HG03457 (cell line): Measurements from ENCODE around the gene EPHA10.

Experiments
- ATAC-seq: cut with Tn5 transposase; IDR thresholded peaks from one replicate; pipeline ENCODE4 v1.9.1; 2021; ENCODE audit warnings: moderate number of reproducible peaks; ENCODE audit not compliant: unreplicated experiment

Gene EPHA10

GRCh38 chr1:37764888-37765441 is at the start of gene EPHA10:
Gene EPHA10, minus strand, starts transcription at chr1:37765120. Its CDS starts 54 bp downstream, at chr1:37765066.
- ATAC-seq = no peak

DNA sequence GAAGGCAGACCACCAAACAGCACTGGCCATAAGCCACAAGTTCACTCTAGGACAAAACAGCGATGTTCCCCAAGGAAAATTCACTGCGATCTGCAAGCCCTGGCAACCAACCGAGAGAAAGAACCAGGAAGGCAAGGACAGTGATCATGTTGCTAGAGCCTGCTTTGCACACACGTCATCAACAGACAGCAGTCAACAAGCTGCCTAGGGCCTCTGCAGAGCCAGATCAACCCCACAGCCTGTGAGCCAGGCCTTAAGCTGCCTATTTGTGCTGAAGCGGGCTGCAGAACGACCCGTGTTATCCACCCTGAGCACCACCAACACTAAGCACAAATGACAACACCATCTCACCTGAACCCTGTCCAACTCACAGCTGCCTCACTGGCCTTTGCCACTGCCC is 49.3 kb upstream of the EPHA10 start:
- no peak for ATAC-seq

GRCh38 chr1:37813529-37814145 is 48.7 kb upstream of the EPHA10 start:
- no peak for ATAC-seq

GRCh38 chr1:37811027-37811655 is 46.2 kb upstream of the EPHA10 start:
- no peak for ATAC-seq

- ATAC-seq = no peak
Observed at GRCh38 chr1:37809942-37810341, 45.0 kb upstream of the EPHA10 start.

- peak; percentile 27 for ATAC-seq
Observed at GRCh38 chr1:37808369-37809319, 43.7 kb upstream of the EPHA10 start.

DNA sequence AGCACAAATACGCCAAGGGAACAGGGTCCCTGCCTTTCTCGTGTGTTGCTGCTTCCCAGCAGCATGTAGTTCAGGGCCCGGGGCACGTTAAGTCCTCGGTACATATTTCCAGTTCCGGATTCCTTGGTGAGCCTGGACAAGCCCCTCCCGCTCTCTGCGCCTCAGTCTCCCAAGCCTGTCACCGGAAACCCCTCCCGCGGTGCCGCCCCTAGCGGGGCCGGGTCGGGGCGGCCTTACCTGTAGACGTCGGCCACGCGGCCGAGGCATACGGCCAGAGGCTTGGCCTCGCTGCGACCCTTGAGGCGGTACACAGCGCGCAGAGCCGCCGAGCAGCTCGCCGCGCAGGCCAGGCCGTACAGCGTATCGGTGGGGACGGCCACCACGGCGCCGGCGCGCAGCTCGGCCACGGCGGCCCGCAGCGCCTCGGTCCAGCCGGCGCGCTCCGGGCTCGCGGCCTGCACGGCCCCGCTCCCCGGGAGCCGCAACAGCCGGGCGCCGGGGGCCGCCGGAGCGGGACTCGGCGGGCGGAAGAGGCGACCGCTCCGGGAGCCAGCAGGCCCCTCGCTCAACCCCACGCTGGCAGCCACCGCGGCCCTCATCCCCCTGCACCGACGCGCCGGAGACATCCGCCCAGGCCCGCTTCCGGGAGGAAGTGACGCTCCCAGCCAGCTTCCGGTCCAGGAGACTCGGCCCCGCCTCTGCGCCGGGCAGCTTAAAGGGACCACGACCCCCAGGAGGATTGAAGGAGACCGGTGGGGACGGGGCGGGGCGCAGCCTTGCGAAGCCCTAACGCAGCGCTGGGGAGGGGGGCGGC is 42.8 kb upstream of the EPHA10 start, which contains the start of the genes C1orf122 and YRDC:
Gene C1orf122, plus strand, starts transcription at position 236 of the 814 bp plus-strand sequence. CDS start 615 bp downstream, outside the sequence.
Gene YRDC, minus strand, starts transcription at position 654 of the 814 bp plus-strand sequence. Its CDS starts 28 bp downstream, at position 626.
- ATAC-seq = peak; percentile 69

DNA sequence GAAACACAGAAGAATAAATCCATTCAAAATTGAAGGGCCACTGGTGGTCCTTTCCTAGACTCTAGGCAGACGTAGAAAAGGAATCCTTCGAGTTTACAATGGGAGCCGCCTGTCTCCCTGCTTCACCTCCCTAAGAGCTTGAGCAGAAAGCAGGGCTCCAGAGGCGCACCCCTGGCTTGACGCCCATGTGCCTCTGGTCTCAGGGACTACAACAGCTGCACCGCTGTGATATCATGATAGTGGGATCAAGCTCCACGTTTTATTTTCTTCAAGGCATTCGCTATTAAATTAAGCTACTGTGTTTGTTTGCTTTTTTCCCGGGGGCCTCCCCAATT is 42.3 kb upstream of the EPHA10 start:
- no peak for ATAC-seq

DNA sequence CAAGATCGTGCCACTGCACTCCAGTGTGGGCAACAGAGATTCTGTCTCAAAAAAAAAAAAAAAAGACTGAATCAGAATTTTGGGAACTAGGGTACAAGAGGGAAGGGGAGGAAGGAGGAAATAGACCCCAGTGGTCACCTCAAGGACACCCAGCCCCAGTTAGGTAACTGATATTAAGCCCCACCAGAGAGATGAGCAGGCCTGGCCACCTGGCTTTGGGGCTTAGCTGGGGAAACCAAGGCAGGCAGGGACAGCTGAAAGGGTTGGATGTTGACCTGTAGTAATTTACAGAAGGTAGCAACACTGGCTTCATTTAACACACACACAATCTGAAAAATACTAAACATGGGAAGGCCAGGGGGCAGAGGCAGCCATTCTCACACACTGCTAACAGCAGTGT is 37.5 kb upstream of the EPHA10 start:
- no peak for ATAC-seq

DNA sequence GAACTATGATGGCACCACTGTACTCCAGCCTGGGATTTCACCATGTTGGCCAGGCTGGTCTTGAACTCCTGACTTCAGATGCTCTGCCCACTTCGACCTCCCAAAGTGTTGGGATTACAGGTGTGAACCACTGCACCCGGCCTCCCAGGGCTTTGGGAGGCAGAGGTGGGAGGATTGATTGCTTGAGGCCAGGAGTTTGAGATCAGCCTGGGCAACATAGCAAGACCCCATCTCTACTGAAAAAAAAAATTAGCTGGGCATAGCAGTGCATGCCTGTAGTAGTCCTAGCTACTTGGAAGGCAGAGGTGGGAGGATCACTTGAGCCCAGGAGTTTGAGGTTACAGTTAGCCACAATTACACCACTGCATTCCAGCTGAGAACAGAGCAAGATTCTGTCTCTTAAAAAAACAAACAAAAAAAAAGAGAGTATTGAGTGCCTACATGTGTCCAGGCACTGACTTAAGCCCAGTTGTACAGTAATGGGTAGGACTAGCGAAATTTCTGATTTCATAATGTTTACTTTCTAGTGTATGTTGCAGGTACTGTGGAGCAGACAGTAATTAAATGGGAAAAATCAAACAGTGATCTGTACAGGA is 32.9 kb upstream of the EPHA10 start:
- no peak for ATAC-seq

DNA sequence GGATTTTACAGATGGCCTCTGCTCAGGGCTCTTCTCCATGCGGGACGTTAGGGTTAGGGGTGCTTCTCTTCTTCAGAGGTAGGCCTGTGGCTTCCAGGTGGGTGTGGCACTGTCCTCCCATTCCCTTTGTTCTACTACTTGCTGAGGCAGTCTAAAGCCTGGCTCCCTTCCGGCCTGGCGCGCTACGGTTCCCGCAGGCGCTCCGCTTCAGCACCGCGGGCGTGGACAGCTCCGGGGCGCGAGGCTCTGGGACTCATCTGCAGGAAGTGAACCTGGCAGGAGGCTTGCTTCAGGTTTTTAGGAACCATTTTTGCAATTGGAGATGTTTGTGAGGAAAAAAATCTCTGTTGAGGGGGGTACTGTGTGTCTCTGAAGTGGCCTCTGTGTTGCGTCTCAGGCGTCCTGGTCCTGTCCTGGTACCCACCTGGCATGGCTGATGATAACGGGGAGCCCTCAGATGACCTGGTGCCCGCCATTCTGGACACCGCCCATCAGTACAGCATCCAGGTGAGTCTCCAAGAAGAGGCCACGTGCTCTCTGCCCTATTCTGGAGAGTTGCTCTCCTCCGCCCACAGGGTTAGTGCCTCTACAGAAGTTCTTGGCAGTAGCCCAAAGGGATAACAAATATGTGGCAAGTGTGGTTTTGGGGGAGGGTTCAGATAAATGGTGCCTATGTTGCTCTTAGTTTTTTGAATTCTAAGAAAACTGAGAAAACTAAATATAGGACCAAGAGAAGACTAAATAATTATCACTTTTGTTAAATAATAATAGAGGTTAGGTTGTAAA is 30.6 kb upstream of the EPHA10 start:
- no peak for ATAC-seq

- ATAC-seq = no peak
Observed at GRCh38 chr1:37794372-37795339, 29.7 kb upstream of the EPHA10 start.

DNA sequence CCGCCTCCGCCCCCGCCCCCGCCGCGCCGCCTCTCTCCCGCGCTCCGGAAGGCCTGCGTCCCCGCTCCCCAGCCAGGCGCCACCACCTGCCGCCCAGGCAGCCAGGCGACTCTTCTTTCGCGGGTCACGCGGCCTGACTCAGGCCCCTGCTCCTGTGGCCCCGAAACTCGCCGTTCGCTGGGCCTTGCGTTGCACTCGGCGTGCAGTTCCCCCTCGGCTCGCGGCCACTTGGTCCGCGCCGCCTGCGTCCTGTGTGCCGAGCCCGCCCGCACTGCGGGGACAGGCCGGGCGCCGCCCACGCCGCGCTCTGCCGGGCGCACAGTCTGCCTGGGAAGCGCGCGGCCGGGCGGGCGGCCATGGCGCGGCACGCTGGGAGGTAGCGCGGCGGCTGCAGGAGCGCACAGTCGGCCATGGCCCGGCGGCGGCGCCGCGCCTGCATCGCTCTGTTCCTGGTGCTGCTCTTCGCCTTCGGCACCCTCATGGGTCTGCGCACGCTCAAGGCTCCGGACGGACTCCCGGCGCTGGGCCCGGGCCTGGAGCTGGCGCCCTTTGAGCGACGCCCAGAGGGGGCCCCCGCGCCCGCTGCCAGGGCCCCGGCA is 29.0 kb upstream of the EPHA10 start, which contains the start of gene MANEAL:
Gene MANEAL, plus strand, starts transcription at position 75 of the 599 bp plus-strand sequence. Its CDS starts 336 bp downstream, at position 411.
- no peak for ATAC-seq

DNA sequence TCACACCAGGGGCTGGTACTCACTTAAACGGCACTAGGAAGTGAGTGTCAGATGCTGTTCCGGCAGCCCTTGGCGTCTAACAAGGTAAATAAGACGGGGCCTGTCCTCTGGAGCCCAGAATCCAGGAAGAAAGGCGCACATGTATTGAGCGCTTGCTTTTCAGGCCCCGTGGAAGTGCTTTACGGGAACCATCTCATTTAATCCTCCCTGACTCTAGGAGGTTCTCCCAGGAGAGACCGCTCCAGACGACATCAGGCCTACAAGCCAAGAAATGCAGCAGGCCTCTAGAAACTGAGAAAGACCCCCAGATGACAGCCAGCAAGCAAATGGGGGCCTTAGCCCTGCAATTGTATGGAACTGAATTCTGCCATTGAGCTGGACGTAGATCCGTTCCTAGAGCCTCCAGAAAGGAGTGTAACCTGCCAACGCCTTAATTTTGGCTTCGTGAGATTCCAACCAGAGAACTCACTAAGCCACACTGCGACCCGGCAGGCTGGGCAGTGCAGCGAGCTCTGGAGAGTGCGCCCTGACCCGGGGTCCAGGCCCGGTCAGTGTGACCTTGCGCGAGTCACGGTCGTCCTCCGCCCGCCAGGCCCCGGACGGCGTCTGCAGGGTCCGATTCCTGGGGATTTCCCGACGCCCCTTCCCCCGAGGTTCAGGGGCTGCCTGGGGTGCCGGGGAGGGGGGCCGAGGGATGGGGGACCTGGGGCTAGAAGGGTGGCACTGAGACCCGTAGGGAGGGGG is 28.2 kb upstream of the EPHA10 start:
- no peak for ATAC-seq

DNA sequence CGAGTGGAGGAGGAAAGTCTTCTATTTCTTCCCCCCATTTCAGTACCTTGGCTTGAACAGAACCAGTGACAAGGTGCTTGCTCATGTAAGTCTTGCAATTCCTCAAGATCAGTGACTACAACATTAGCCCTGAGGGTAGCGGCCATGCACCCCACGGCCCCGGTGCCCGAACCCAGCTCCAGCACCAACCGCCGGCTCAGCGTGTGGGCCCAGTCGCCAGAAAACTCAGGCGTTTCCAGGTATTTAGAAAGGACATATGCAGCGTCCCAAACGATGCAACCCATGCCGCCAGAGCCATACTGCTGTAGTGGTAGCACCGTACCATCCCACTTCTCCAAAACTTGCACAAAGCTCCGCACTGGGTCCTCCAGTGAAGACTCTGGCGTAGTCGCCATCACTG is 17.6 kb upstream of the EPHA10 start:
- no peak for ATAC-seq

GRCh38 chr1:37778654-37779053 is 13.7 kb upstream of the EPHA10 start:
- ATAC-seq = no peak
